H9 (cell line): ENCODE measurements around the gene CHAF1A. TPM values are rescaled to one million over a fixed set of nuclear protein-coding genes. Genes with fewer than 3 reads are reported as not detected.

Experiments
- DNase-seq: peaks from one replicate; pipeline ENCODE4 v3.0.0-alpha.2; 2017
- H2AFZ ChIP-seq: one replicate; pipeline ENCODE4 v1.6.1; 2013; ENCODE audit warnings: mild to moderate bottlenecking, low read length, control low read depth, moderate library complexity
- H2AK5ac ChIP-seq: 2 replicates; pipeline ENCODE4 v1.6.1; 2013; ENCODE audit warnings: low read length, control low read depth, mixed read lengths; ENCODE audit not compliant: insufficient read length
- H2BK120ac ChIP-seq: one replicate; pipeline ENCODE4 v1.6.1; 2013; ENCODE audit warnings: low read depth, mild to moderate bottlenecking, low read length, control low read depth, inconsistent platforms; ENCODE audit not compliant: poor library complexity, severe bottlenecking
- H2BK12ac ChIP-seq: 2 replicates; pipeline ENCODE4 v1.6.1; 2013; ENCODE audit warnings: low read length, control low read depth, mixed read lengths, low read depth; ENCODE audit not compliant: insufficient read length
- H2BK15ac ChIP-seq: 2 replicates; pipeline ENCODE4 v1.6.1; 2013; ENCODE audit warnings: low read depth, low read length, control low read depth
- H2BK20ac ChIP-seq: one replicate; pipeline ENCODE4 v1.6.1; 2013; ENCODE audit warnings: low read depth, mild to moderate bottlenecking, low read length, control low read depth, inconsistent platforms; ENCODE audit not compliant: poor library complexity, severe bottlenecking
- H2BK5ac ChIP-seq: 2 replicates; pipeline ENCODE4 v1.6.1; 2013; ENCODE audit warnings: low read length, control low read depth, mixed read lengths; ENCODE audit not compliant: insufficient read length
- H3K14ac ChIP-seq: 2 replicates; pipeline ENCODE4 v1.6.1; 2013; ENCODE audit warnings: low read length, control low read depth; ENCODE audit not compliant: insufficient read depth
- H3K18ac ChIP-seq: 2 replicates; pipeline ENCODE4 v1.6.1; 2013; ENCODE audit warnings: low read depth, mild to moderate bottlenecking, mixed read lengths, low read length, control low read depth; ENCODE audit not compliant: insufficient read length
- H3K23ac ChIP-seq: 2 replicates; pipeline ENCODE4 v1.6.1; 2013; ENCODE audit warnings: low read length, control low read depth, mixed read lengths, low read depth; ENCODE audit not compliant: insufficient read length
- H3K23me2 ChIP-seq: 2 replicates; pipeline ENCODE4 v1.6.1; 2013; ENCODE audit warnings: low read depth, mild to moderate bottlenecking, mixed read lengths, low read length, control low read depth; ENCODE audit not compliant: insufficient read length, poor library complexity, severe bottlenecking
- H3K27ac ChIP-seq: 2 replicates; pipeline ENCODE4 v1.5.1; 2013; ENCODE audit warnings: low read length, control low read depth, mixed read lengths, low read depth; ENCODE audit not compliant: insufficient read length
- H3K27me3 ChIP-seq: 2 replicates; pipeline ENCODE4 v1.6.1; 2013; ENCODE audit warnings: low read length, control low read depth, inconsistent platforms; ENCODE audit not compliant: insufficient read depth
- H3K4ac ChIP-seq: 2 replicates; pipeline ENCODE4 v1.6.1; 2013; ENCODE audit warnings: low read depth, mild to moderate bottlenecking, control low read depth, inconsistent platforms, low read length, moderate library complexity
- H3K4me1 ChIP-seq: 2 replicates; pipeline ENCODE4 v1.6.1; 2013; ENCODE audit warnings: low read length, control low read depth, inconsistent platforms; ENCODE audit not compliant: insufficient read depth
- H3K4me2 ChIP-seq: 2 replicates; pipeline ENCODE4 v1.6.1; 2013; ENCODE audit warnings: low read length, control low read depth, mixed read lengths; ENCODE audit not compliant: insufficient read length, insufficient read depth
- H3K56ac ChIP-seq: 2 replicates; pipeline ENCODE4 v1.6.1; 2013; ENCODE audit warnings: low read depth, mild to moderate bottlenecking, mixed read lengths, low read length, control low read depth; ENCODE audit not compliant: insufficient read length
- H3K79me1 ChIP-seq: 2 replicates; pipeline ENCODE4 v1.6.1; 2013; ENCODE audit warnings: low read depth, mild to moderate bottlenecking, moderate library complexity, low read length, control low read depth, inconsistent platforms; ENCODE audit not compliant: insufficient read depth, poor library complexity, severe bottlenecking
- H3K79me2 ChIP-seq: 2 replicates; pipeline ENCODE4 v1.6.1; 2013; ENCODE audit warnings: low read length, control low read depth, inconsistent platforms; ENCODE audit not compliant: insufficient read depth
- H3K9ac ChIP-seq: 2 replicates; pipeline ENCODE4 v1.6.1; 2013; ENCODE audit warnings: low read length, control low read depth, mixed read lengths; ENCODE audit not compliant: insufficient read length; ENCODE audit errors: extremely low read depth
- H3K9me3 ChIP-seq: one replicate; pipeline ENCODE4 v1.6.1; 2013; ENCODE audit warnings: low read depth, low read length, inconsistent platforms; ENCODE audit not compliant: control insufficient read depth
- H3T11ph ChIP-seq: one replicate; pipeline ENCODE4 v1.6.1; 2013; ENCODE audit warnings: mild to moderate bottlenecking, low read length, control low read depth, inconsistent platforms
- H4K20me1 ChIP-seq: one replicate; pipeline ENCODE4 v1.6.1; 2013; ENCODE audit not compliant: control insufficient read depth, insufficient read length, insufficient read depth
- H4K5ac ChIP-seq: 2 replicates; pipeline ENCODE4 v1.6.1; 2013; ENCODE audit warnings: low read depth, mild to moderate bottlenecking, mixed read lengths, low read length, control low read depth; ENCODE audit not compliant: insufficient read length
- H4K8ac ChIP-seq: replicated peaks from 2 replicates; pipeline ENCODE4 v1.6.1; 2013; ENCODE audit warnings: low read length, control low read depth, mixed read lengths, low read depth; ENCODE audit not compliant: insufficient read length
- H4K91ac ChIP-seq: 2 replicates; pipeline ENCODE4 v1.6.1; 2013; ENCODE audit warnings: low read depth, mild to moderate bottlenecking, moderate library complexity, mixed read lengths, low read length, control low read depth; ENCODE audit not compliant: insufficient read length
- H3K27ac Mint-ChIP-seq, 3 experiments: 2 replicates in 2 of 3; 3 replicates in 1 of 3; pipeline ENCODE4 v1.8.0; 2020 to 2021; ENCODE audit warnings: mixed read lengths in 3 of 3, mild to moderate bottlenecking in 1 of 3, moderate library complexity in 1 of 3
- H3K27me3 Mint-ChIP-seq: 2 replicates; pipeline ENCODE4 v1.8.0; 2021; ENCODE audit warnings: low read depth, mild to moderate bottlenecking, moderate library complexity, mixed read lengths
- H3K36me3 Mint-ChIP-seq, 3 experiments: 2 replicates in 2 of 3; 3 replicates in 1 of 3; pipeline ENCODE4 v1.8.0; 2020 to 2021; ENCODE audit warnings: low read depth in 3 of 3, mixed read lengths in 3 of 3; ENCODE audit not compliant: insufficient read depth in 1 of 3
- H3K4me1 Mint-ChIP-seq, 2 experiments: 2 replicates each; pipeline ENCODE4 v1.8.0; 2020; ENCODE audit warnings: mixed read lengths in 2 of 2
- H3K4me3 Mint-ChIP-seq, 2 experiments: 2 replicates in 1 of 2; 3 replicates in 1 of 2; pipeline ENCODE4 v1.8.0; 2020 to 2021; ENCODE audit warnings: mild to moderate bottlenecking in 2 of 2, mixed read lengths in 2 of 2, moderate library complexity in 1 of 2
- H3K9me3 Mint-ChIP-seq, 2 experiments: 2 replicates in 1 of 2; 3 replicates in 1 of 2; pipeline ENCODE4 v1.8.0; 2020; ENCODE audit warnings: mild to moderate bottlenecking in 2 of 2, mixed read lengths in 2 of 2, moderate library complexity in 1 of 2
- WGBS: extraction: QIAGEN DNeasy Blood & Tissue Kit; methylation state at CpG from one replicate; pipeline ENCODE4 v1.1.7; 2013; ENCODE audit warnings: missing lambda C conversion rate, low lambda C conversion rate, mixed read lengths; ENCODE audit not compliant: insufficient read length; ENCODE audit errors: extremely low coverage; 5-methylcytosine and 5-hydroxymethylcytosine counted together
- total RNA-seq: library from RNA; stranded (reverse); gene quantifications from 2 replicates; pipeline ENCODE4 v1.2.1, GENCODE V29; 2021
- TF ChIP-seq, protein P1 (sequence below): fragments of 200-600 bp; sonication (generic); conservative IDR thresholded peaks from 3 replicates; pipeline ENCODE4 v1.8.0; 2021; ENCODE audit warnings: antibody characterized with exemption, mild to moderate bottlenecking

Gene CHAF1A
- total RNA-seq, 1 experiment from 2014 or later: 143 TPM

DNA sequence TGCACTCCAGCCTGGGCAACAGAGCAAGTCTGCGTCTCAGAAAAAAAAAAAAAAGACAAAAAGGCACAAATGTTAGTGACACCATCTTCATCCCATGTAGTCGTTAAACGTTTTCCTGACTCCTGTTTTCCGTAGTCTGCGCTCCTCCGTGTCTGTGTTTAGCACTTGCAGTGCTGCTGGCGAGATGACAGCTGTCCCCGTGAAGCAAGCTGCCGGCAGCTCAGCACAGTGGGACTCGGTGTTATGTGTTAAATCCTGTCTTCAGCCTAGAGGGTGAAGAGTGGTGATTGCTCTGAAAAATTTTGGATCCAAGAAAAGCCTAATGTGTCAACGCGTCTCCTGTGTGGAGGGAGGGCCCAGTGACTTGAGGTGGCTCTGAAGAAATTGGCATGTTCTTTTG, 36.8 kb downstream of the CHAF1A start:
- Histone ChIP-seq H3K79me1 (peaks cover 7% of the 10 kb centered on the region), H3K14ac (no peak overlapping the region; the same call in 1 of the 2 replicates), H2AK5ac (no peak overlapping the region), H3K56ac (no peak overlapping the region), H2AFZ (no peak overlapping the region), H3K9ac (no peak overlapping the region), H2BK120ac (no peak overlapping the region), H2BK5ac (no peak overlapping the region), H2BK20ac (no peak overlapping the region), H4K8ac (no peak overlapping the region), H3T11ph (no peak overlapping the region), H3K4ac (no peak overlapping the region), H3K23ac (no peak overlapping the region), H3K4me1 (no peaks in the 10 kb centered on the region), H4K91ac (no peak overlapping the region), H3K4me2 (no peak overlapping the region), H3K27ac (no peak overlapping the region), H4K5ac (no peak overlapping the region), H3K79me2 (peaks cover 3% of the 10 kb centered on the region; the same call in 1 of the 2 replicates), H3K18ac (no peak overlapping the region), H3K9me3 (no peaks in the 10 kb centered on the region), H3K23me2 (no peaks in the 10 kb centered on the region), H2BK15ac (no peak overlapping the region), H3K27me3 (no peaks in the 10 kb centered on the region), H2BK12ac (no peak overlapping the region), H4K20me1 (peaks cover 2% of the 10 kb centered on the region)
- TF ChIP-seq, protein P1, sequence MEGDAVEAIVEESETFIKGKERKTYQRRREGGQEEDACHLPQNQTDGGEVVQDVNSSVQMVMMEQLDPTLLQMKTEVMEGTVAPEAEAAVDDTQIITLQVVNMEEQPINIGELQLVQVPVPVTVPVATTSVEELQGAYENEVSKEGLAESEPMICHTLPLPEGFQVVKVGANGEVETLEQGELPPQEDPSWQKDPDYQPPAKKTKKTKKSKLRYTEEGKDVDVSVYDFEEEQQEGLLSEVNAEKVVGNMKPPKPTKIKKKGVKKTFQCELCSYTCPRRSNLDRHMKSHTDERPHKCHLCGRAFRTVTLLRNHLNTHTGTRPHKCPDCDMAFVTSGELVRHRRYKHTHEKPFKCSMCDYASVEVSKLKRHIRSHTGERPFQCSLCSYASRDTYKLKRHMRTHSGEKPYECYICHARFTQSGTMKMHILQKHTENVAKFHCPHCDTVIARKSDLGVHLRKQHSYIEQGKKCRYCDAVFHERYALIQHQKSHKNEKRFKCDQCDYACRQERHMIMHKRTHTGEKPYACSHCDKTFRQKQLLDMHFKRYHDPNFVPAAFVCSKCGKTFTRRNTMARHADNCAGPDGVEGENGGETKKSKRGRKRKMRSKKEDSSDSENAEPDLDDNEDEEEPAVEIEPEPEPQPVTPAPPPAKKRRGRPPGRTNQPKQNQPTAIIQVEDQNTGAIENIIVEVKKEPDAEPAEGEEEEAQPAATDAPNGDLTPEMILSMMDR: no peak
- H3K4me1 Mint-ChIP-seq: peaks cover 4 to 5% of the 10 kb centered on the region in 2 experiments; a peak in 2 of 4 replicates
- peak overlapping the region in 1 of 3 experiments; percentile 63; a peak in 1 of 7 replicates for H3K27ac Mint-ChIP-seq
- WGBS: no CpG with 5 or more reads among the region's 12 CpGs
- no peaks in the 10 kb centered on the region for H3K9me3 Mint-ChIP-seq
- H3K4me3 Mint-ChIP-seq: no peak overlapping the region
- H3K36me3 Mint-ChIP-seq: peaks cover 47 to 85% (median 73%) of the 10 kb centered on the region in 3 experiments
- no peak for DNase-seq
- H3K27me3 Mint-ChIP-seq: no peaks in the 10 kb centered on the region
